Endothelial cell of umbilical vein (primary cell): ENCODE measurements around the gene RGS7BP. TPM values are rescaled to one million over a fixed set of nuclear protein-coding genes. Genes with fewer than 3 reads are reported as not detected.

Experiments
- BruUV-seq: library from RNA; stranded (reverse); fragments of 400-500 nt; replicated peaks from 2 replicates; lab custom pipeline; 2021; lab: Mats Ljungman, UMichigan
- CTCF ChIA-PET: fragments of 300-600, 350-600 bp; sonication (Branson Sonifier 250); formaldehyde crosslinking; loops from one replicate; lab custom pipeline; 2021; ENCODE audit warnings: antibody characterized with exemption, inconsistent platforms; lab: Charles Lee
- POLR2A ChIA-PET: fragments of 300-600, 350-600 bp; sonication (Branson Sonifier 250); formaldehyde crosslinking; loops from one replicate; lab custom pipeline; 2021; ENCODE audit warnings: antibody characterized with exemption, inconsistent platforms; lab: Charles Lee
- DNase-seq: peaks from one replicate; pipeline ENCODE4 v3.0.0-alpha.2; 2011; ENCODE audit warnings: low read depth, low spot score
- FAIRE-seq: peaks from 2 replicates; lab custom pipeline; 2011; peaks lifted over from hg19 to GRCh38; lab: Jason Lieb, UNC
- H2AFZ ChIP-seq: 2 replicates; pipeline ENCODE4 v1.6.0; 2012; ENCODE audit warnings: low read depth, low read length, control low read depth, inconsistent platforms
- H3K27ac ChIP-seq: 2 replicates; pipeline ENCODE4 v1.5.1; 2011; ENCODE audit warnings: low read depth, mild to moderate bottlenecking, control low read depth, low read length, moderate library complexity; ENCODE audit not compliant: insufficient read depth
- H3K27me3 ChIP-seq, 2 experiments: 2 replicates each; pipeline versions ENCODE4 v1.6.0 to v1.6.1; 2011; ENCODE audit warnings: low read length in 2 of 2, mixed read lengths in 1 of 2; ENCODE audit not compliant: control insufficient read depth in 2 of 2, insufficient read depth in 2 of 2
- H3K36me3 ChIP-seq, 2 experiments: 2 replicates in 1 of 2; 3 replicates in 1 of 2; pipeline ENCODE4 v1.5.1; 2011; ENCODE audit warnings: low read length in 2 of 2, mild to moderate bottlenecking in 1 of 2, moderate library complexity in 1 of 2; ENCODE audit not compliant: control insufficient read depth in 2 of 2, insufficient read depth in 2 of 2; ENCODE audit errors: extremely low read depth in 1 of 2
- H3K4me1 ChIP-seq: 3 replicates; pipeline ENCODE4 v1.5.1; 2011; ENCODE audit warnings: mild to moderate bottlenecking, low read length; ENCODE audit not compliant: control insufficient read depth, insufficient read depth; ENCODE audit errors: extremely low read depth
- H3K4me2 ChIP-seq: 2 replicates; pipeline ENCODE4 v1.6.1; 2011; ENCODE audit warnings: low read length, control low read depth, mixed read lengths; ENCODE audit not compliant: insufficient read depth
- H3K4me3 ChIP-seq, 3 experiments: fragments of 200-600 bp in 1 of 3; sonication (generic), shearing (Covaris generic) in 1 of 3; replicated peaks in 1 of 3; 2 replicates each; pipeline ENCODE4 v1.5.1; 2011 to 2016; ENCODE audit warnings: control low read depth in 3 of 3, low read length in 3 of 3, mild to moderate bottlenecking in 2 of 3, inconsistent platforms in 1 of 3, low read depth in 1 of 3, moderate library complexity in 1 of 3; ENCODE audit not compliant: insufficient read depth in 1 of 3
- H3K79me2 ChIP-seq: 2 replicates; pipeline ENCODE4 v1.6.0; 2012; ENCODE audit warnings: low read length, inconsistent platforms; ENCODE audit not compliant: control insufficient read depth, insufficient read depth
- H3K9ac ChIP-seq: replicated peaks from 2 replicates; pipeline ENCODE3; 2011; ENCODE audit warnings: low read length, control low read depth; ENCODE audit not compliant: insufficient read depth; ENCODE audit errors: extremely low read depth
- H3K9me1 ChIP-seq: replicated peaks from 3 replicates; pipeline ENCODE4 v1.6.0; 2011; ENCODE audit warnings: mild to moderate bottlenecking, low read length; ENCODE audit not compliant: control insufficient read depth, insufficient read depth; ENCODE audit errors: extremely low read depth
- H3K9me3 ChIP-seq: replicated peaks from 2 replicates; pipeline ENCODE4 v1.5.1; 2012; ENCODE audit warnings: low read length, inconsistent platforms; ENCODE audit not compliant: control insufficient read depth, insufficient read depth
- H4K20me1 ChIP-seq: replicated peaks from 2 replicates; pipeline ENCODE3; 2011; ENCODE audit warnings: mild to moderate bottlenecking, low read length; ENCODE audit not compliant: control insufficient read depth, insufficient read depth; ENCODE audit errors: extremely low read depth
- CTCF ChIP-seq, 2 donors: IDR thresholded peaks; 1 replicate in 1 of 2; 2 replicates in 1 of 2; pipeline ENCODE4 v1.5.1; 2011; ENCODE audit warnings: low read length in 2 of 2, mild to moderate bottlenecking in 2 of 2, moderate library complexity in 2 of 2, control low read depth in 1 of 2, inconsistent platforms in 1 of 2, low read depth in 1 of 2; ENCODE audit not compliant: insufficient read depth in 1 of 2; ENCODE audit errors: extremely low read depth in 1 of 2
- EZH2 ChIP-seq: IDR thresholded peaks from 2 replicates; pipeline ENCODE4 v1.6.1; 2012; ENCODE audit warnings: borderline replicate concordance, low read depth, mild to moderate bottlenecking, moderate library complexity, low read length, inconsistent platforms; ENCODE audit not compliant: severe bottlenecking
- FOS ChIP-seq: IDR thresholded peaks from 2 replicates; pipeline ENCODE4 v1.6.1; 2011; ENCODE audit warnings: mild to moderate bottlenecking, low read length, moderate library complexity, borderline replicate concordance; ENCODE audit not compliant: insufficient read depth
- GATA2 ChIP-seq: IDR thresholded peaks from 2 replicates; pipeline ENCODE4 v1.7.0; 2011; ENCODE audit warnings: low read depth, mild to moderate bottlenecking, moderate library complexity, mixed read lengths, low read length; ENCODE audit not compliant: insufficient read length, insufficient read depth
- JUN ChIP-seq: IDR thresholded peaks from 2 replicates; pipeline ENCODE4 v1.6.1; 2011; ENCODE audit warnings: borderline replicate concordance, low read depth; ENCODE audit not compliant: insufficient read length, insufficient read depth
- MAX ChIP-seq: IDR thresholded peaks from 2 replicates; pipeline ENCODE4 v1.6.1; 2011; ENCODE audit not compliant: insufficient read depth, insufficient read length
- MYC ChIP-seq: IDR thresholded peaks from one replicate; pipeline ENCODE4 v1.6.1; 2011; ENCODE audit warnings: mild to moderate bottlenecking, low read depth, low read length
- POLR2A ChIP-seq: IDR thresholded peaks from 2 replicates; pipeline ENCODE4 v1.6.1; 2012; ENCODE audit warnings: low read depth, mild to moderate bottlenecking, control low read depth, low read length
- POLR2AphosphoS5 ChIP-seq: IDR thresholded peaks from 2 replicates; pipeline ENCODE4 v1.6.1; 2012; ENCODE audit warnings: low read depth, mild to moderate bottlenecking, control low read depth, low read length, moderate library complexity; ENCODE audit not compliant: insufficient read depth
- dilution Hi-C: fragments of 300-500 bp; cut with MboI; formaldehyde crosslinking; loops from one replicate; pipeline ENCODE4 v1.15.0; 2019; ENCODE audit warnings: low sequenced_read_pairs; ENCODE audit not compliant: extremely low pct_ligation_motif_present
- intact Hi-C: fragments of 100-400 bp; cut with micrococcal nuclease; formaldehyde crosslinking; loops from one replicate; pipeline ENCODE4 v1.10.0; 2022
- polyA plus RNA-seq, 4 experiments: library from polyadenylated mRNA; depleted of rRNA in 3 of 4; stranded (reverse) in 3 of 4; unstranded in 1 of 4; fragments of >200 nt; gene quantifications; 2 replicates each; pipeline versions ENCODE4 v1.2.1 to v1.2.3, GENCODE V29; 2011 to 2012; ENCODE audit warnings: missing spikeins in 1 of 4
- total RNA-seq: library from RNA; stranded (reverse); gene quantifications from 2 replicates; pipeline ENCODE4 v1.2.3, GENCODE V29; 2021

The RGS7BP gene
- total and polyA plus RNA-seq, 2 donors (not counting 3 experiments of a cell fraction or from before 2014, with no cell fraction given), result 0.51 to 2.0 TPM

- dilution Hi-C loops (no loop called here), intact Hi-C loops (no loop called here)
- Histone ChIP-seq H3K27me3 (no peaks in the 10 kb centered on the region), H4K20me1 (no peaks in the 10 kb centered on the region), H3K4me3 (no peak overlapping the region), H3K4me1 (no peaks in the 10 kb centered on the region), H3K9ac (no peak overlapping the region), H3K27ac (no peak overlapping the region), H3K79me2 (no peaks in the 10 kb centered on the region), H3K9me1 (no peaks in the 10 kb centered on the region), H3K4me2 (no peak overlapping the region), H3K9me3 (no peaks in the 10 kb centered on the region), H3K36me3 (no peaks in the 10 kb centered on the region), H2AFZ (no peak overlapping the region)
- TF ChIP-seq EZH2, result no peak
- no peak for TF ChIP-seq CTCF (IDR thresholded peaks at IDR 0.05; ENCODE audit: extremely low read depth in 1 of 2, insufficient read depth in 1 of 2, low read depth in 1 of 2, low read length in 2 of 2)
- TF ChIP-seq POLR2A, result no peak
- TF ChIP-seq FOS, result no peak
- no peak for TF ChIP-seq MYC
- no peak for TF ChIP-seq POLR2AphosphoS5
- no peak for TF ChIP-seq MAX
- no peak for TF ChIP-seq JUN
- TF ChIP-seq GATA2, result no peak
- ChIA-PET CTCF (interaction anchor here (0.9 kb wide), 1 partner anchor 23 kb away, joined by 3 read pairs; no protein-coding TSS in a partner anchor), POLR2A (no interaction called here)
- no TSS peak for BruUV-seq
- FAIRE-seq (no peak), DNase-seq (no peak)
These were observed 64.7 kb downstream of the RGS7BP start for GRCh38 chr5:64570395-64570996.
